Fibroblast of pulmonary artery (primary cell): ENCODE results near the gene CCNY.

Experiments
- DNase-seq: peaks from one replicate; pipeline ENCODE4 v3.0.0-alpha.2; 2010; ENCODE audit warnings: low read depth
- H3K4me3 ChIP-seq: replicated peaks from 2 replicates; pipeline ENCODE4 v1.5.1; 2011; ENCODE audit warnings: low read depth, mild to moderate bottlenecking, control low read depth, low read length, moderate library complexity
- TF ChIP-seq, protein P1 (sequence below): IDR thresholded peaks from 2 replicates; pipeline ENCODE4 v1.5.1; 2011; ENCODE audit warnings: mild to moderate bottlenecking, control low read depth, low read length, inconsistent platforms; ENCODE audit errors: missing control alignments

The CCNY gene

GRCh38 chr10:35554461-35555056, 218.2 kb downstream of the CCNY start:
- DNase-seq = no peak
- no peak overlapping the region for H3K4me3 ChIP-seq
- TF ChIP-seq, protein P1, sequence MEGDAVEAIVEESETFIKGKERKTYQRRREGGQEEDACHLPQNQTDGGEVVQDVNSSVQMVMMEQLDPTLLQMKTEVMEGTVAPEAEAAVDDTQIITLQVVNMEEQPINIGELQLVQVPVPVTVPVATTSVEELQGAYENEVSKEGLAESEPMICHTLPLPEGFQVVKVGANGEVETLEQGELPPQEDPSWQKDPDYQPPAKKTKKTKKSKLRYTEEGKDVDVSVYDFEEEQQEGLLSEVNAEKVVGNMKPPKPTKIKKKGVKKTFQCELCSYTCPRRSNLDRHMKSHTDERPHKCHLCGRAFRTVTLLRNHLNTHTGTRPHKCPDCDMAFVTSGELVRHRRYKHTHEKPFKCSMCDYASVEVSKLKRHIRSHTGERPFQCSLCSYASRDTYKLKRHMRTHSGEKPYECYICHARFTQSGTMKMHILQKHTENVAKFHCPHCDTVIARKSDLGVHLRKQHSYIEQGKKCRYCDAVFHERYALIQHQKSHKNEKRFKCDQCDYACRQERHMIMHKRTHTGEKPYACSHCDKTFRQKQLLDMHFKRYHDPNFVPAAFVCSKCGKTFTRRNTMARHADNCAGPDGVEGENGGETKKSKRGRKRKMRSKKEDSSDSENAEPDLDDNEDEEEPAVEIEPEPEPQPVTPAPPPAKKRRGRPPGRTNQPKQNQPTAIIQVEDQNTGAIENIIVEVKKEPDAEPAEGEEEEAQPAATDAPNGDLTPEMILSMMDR = no peak

DNA sequence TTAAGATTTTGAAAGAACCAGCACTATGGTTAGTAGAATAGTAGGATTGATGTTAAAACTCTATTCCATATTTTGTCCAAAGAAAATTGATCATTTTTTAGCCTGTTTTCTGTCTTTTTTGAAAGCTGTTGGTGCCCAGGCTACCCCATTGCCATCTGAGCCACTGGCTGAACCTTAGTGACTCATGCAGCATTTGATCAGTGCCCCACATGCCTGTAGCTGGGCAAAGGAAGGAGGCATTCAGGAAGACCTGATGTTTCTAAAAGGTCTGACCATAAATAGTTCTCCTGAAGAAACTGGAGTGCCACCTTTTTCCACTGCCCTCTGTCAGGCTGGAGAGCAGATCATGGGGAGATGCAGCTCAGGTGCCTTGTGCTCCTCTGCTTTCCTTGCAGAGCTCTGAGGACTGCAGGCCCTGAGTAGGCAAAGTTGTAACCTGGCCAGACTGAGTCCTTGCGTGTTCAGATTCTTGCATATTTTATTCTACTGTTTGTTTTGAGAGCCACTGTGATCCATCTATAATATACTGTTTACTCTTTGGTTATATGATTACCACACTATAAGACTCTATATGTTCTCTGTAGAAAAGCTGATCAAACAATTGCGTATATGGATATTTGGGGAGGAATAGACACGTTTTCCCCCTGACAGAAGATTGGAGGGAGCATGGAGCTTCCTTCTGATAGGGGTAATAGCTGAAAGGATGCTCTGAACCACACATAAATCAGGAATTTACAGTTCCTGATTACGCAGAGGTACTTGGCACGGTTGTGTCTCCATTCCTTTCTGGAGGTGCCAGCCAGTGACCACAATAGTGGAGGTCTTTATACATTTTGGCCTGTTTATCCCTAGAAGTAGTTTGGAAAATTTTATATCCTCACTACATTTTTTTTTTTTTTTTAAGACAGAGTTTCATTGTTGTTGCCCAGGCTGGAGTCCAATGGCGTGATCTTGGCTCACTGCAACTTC, 219.9 kb downstream of the CCNY start:
- H3K4me3 ChIP-seq = no peak overlapping the region
- no peak for DNase-seq
- TF ChIP-seq, protein P1 = no peak

- TF ChIP-seq, protein P1 = no peak
- no peak for DNase-seq
Observed at GRCh38 chr10:35558276-35558675, 222.0 kb downstream of the CCNY start.

DNA sequence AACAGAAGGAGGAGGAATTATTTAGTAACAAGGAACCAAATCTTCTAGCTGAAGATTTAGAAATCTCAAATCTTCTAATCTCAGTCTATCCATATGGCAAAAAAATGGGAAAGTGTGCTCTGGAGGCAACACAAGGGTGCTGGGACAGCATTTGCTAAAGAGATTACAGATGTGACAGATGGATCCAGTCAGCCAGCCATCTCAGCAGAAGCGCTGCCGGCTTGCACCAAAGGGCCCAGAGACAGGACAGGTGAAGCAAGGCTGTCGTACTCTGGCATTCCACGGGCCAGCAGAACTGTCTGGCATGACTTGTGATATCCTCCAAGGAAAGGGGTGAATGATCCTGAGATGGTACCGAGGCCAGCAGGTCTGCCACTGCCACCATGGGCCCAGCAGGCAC, 223.1 kb downstream of the CCNY start:
- H3K4me3 ChIP-seq = no peak overlapping the region
- TF ChIP-seq, protein P1 = no peak
- no peak for DNase-seq

More at GRCh38 chr10:35558276-35558675, 222.0 kb downstream of the CCNY start:
- no peak overlapping the region for H3K4me3 ChIP-seq

GRCh38 chr10:35561715-35562114, 225.4 kb downstream of the CCNY start:
- no peak for DNase-seq
- TF ChIP-seq, protein P1 = no peak
- H3K4me3 ChIP-seq = no peak overlapping the region

DNA sequence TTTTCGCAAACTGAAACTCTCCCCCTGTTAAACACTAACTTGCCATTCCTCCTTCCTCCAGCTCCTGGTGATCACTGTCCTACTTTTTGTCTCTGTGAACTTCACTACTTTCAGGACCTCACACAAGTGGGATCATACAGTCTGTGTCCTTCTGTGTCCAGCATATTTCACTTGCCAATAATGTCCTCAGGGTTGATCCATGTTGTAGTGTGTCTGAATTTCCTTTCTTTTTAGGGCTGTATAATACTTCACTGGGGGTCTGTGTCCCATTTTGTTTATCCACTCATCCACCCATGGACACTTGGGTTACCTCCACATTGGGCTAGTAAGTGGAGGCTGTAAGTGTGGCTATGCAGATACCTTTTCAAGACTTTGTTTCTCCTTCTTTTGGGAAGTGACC, 226.1 kb downstream of the CCNY start:
- TF ChIP-seq, protein P1 = no peak
- DNase-seq = no peak
- H3K4me3 ChIP-seq = no peak overlapping the region
